ENCODE results near the gene CTNNAL1. TPM values are rescaled to one million over a fixed set of nuclear protein-coding genes. Genes with fewer than 3 reads are reported as not detected.
A peak's percentile ranks its signal among the peaks of the same experiment; 100 is the strongest.

CTNNAL1 gene
- total and polyA plus RNA-seq, 4 donors = 25.3 to 84.8 (median 53.8) TPM

- no peaks in the 10 kb centered on the region for H3K4me1 ChIP-seq (ENCODE audit: control insufficient read depth, insufficient read depth, low read length)
- H3K27ac ChIP-seq (ENCODE audit: low read depth, low read length) = no peak overlapping the region
Observed at GRCh38 chr9:109001275-109001676, 12.0 kb downstream of the CTNNAL1 start.

DNA sequence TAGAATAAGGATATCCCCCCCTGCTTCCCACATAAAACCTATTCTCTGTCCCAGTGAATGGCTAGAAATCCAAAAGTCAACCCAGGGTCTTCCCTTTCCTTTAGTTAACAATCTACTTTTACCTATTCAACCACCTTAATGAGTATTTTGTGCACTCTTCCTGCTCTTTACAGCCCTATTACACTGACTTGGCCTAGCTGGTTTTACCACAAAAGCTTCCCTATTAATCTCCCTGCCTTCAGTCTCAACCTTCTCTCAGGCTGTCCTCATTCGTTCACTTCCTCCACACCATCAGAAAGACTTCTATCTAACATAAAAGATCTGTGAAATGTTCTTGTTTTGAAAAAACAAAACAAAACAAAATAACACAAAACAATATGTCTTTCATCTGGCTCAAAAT lies 16.2 kb downstream of the CTNNAL1 start:
- no peaks in the 10 kb centered on the region for H3K36me3 ChIP-seq (ENCODE audit: control insufficient read depth, insufficient read depth, low read length)
- no peak overlapping the region for H3K4me3 ChIP-seq (ENCODE audit: low read depth, low read length)
- no peaks in the 10 kb centered on the region for H3K4me1 ChIP-seq (ENCODE audit: control insufficient read depth, insufficient read depth, low read length)
- H3K9me3 ChIP-seq (ENCODE audit: control insufficient read depth, insufficient read depth, low read length) = no peaks in the 10 kb centered on the region
- WGBS (ENCODE audit: insufficient coverage) = no CpG with 5 or more reads among the region's 1 CpG
- no peak overlapping the region for H3K27ac ChIP-seq (ENCODE audit: low read depth, low read length)
- no peak for DNase-seq (ENCODE audit: low read depth in 4 of 6, low spot score in 6 of 6)
- no peaks in the 10 kb centered on the region for H3K27me3 ChIP-seq (ENCODE audit: control insufficient read depth, insufficient read depth, low read length)

More at GRCh38 chr9:109001275-109001676, 12.0 kb downstream of the CTNNAL1 start:
- Histone ChIP-seq H3K9me3 (ENCODE audit: control insufficient read depth, insufficient read depth, low read length) (no peaks in the 10 kb centered on the region), H3K4me3 (ENCODE audit: low read depth, low read length) (no peak overlapping the region), H3K27me3 (ENCODE audit: control insufficient read depth, insufficient read depth, low read length) (no peaks in the 10 kb centered on the region), H3K36me3 (ENCODE audit: control insufficient read depth, insufficient read depth, low read length) (no peaks in the 10 kb centered on the region)
- no peak for DNase-seq (ENCODE audit: low read depth in 4 of 6, low spot score in 6 of 6)
- WGBS (ENCODE audit: insufficient coverage) = no CpG with 5 or more reads among the region's 1 CpG

- Histone ChIP-seq H3K4me3 (ENCODE audit: low read depth, low read length) (no peak overlapping the region), H3K9me3 (ENCODE audit: control insufficient read depth, insufficient read depth, low read length) (no peaks in the 10 kb centered on the region), H3K27ac (ENCODE audit: low read depth, low read length) (no peak overlapping the region), H3K36me3 (ENCODE audit: control insufficient read depth, insufficient read depth, low read length) (no peaks in the 10 kb centered on the region), H3K27me3 (ENCODE audit: control insufficient read depth, insufficient read depth, low read length) (no peaks in the 10 kb centered on the region), H3K4me1 (ENCODE audit: control insufficient read depth, insufficient read depth, low read length) (no peaks in the 10 kb centered on the region)
- DNase-seq (ENCODE audit: low read depth in 4 of 6, low spot score in 6 of 6) = no peak
- no CpG with 5 or more reads among the region's 1 CpG for WGBS (ENCODE audit: insufficient coverage)
Observed at GRCh38 chr9:108996643-108997042, 16.7 kb downstream of the CTNNAL1 start.

DNA sequence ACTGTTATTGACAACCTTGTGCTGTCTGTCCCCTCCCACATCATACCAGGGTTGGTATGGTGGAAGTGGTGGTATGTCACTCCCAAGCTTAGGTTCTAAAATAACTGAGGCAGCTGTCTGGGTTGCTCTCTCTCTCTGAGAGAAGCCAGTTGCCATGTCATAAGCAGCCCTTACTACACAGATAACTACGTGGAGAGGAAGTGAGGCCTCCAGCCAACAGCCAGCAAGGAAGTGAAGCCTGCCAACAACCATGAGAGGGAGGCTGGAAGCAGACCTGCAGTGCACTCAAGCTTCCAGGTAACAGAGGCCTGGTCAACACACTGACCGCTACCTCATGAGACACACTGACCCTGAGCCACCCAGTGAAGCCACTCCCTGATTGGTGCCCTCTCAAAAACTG lies 18.6 kb downstream of the CTNNAL1 start:
- H3K27ac ChIP-seq (ENCODE audit: low read depth, low read length) = no peak overlapping the region
- no peak overlapping the region for H3K4me3 ChIP-seq (ENCODE audit: low read depth, low read length)
- H3K4me1 ChIP-seq (ENCODE audit: control insufficient read depth, insufficient read depth, low read length) = no peaks in the 10 kb centered on the region
- DNase-seq (ENCODE audit: low read depth in 4 of 6, low spot score in 6 of 6) = no peak
- H3K36me3 ChIP-seq (ENCODE audit: control insufficient read depth, insufficient read depth, low read length) = no peaks in the 10 kb centered on the region
- H3K27me3 ChIP-seq (ENCODE audit: control insufficient read depth, insufficient read depth, low read length) = no peaks in the 10 kb centered on the region
- H3K9me3 ChIP-seq (ENCODE audit: control insufficient read depth, insufficient read depth, low read length) = no peaks in the 10 kb centered on the region
- WGBS (ENCODE audit: insufficient coverage) = 57% methylated on average over 1 of the region's 2 CpGs

DNA sequence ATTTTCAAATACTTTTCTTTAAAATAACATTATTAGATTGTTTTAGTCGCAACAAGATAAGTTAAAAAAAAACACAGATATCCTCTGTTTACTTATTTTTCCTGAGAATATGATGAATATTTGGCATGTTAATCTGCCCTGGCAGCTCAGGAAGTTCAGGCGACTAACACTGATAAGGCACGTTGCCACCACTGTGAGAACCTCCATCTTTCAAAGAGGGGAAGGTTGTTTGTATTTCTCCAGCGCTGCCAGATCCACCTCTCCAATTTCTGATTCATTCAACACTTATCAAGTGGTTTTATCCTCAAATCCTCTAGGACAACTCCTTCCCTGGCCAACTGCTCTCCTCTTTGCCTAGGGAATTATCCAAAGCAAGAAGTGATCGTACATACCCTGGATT lies 21.8 kb downstream of the CTNNAL1 start:
- Histone ChIP-seq H3K27me3 (ENCODE audit: control insufficient read depth, insufficient read depth, low read length) (no peaks in the 10 kb centered on the region), H3K4me3 (ENCODE audit: low read depth, low read length) (no peak overlapping the region), H3K4me1 (ENCODE audit: control insufficient read depth, insufficient read depth, low read length) (no peaks in the 10 kb centered on the region), H3K36me3 (ENCODE audit: control insufficient read depth, insufficient read depth, low read length) (peaks cover 4% of the 10 kb centered on the region), H3K27ac (ENCODE audit: low read depth, low read length) (no peak overlapping the region), H3K9me3 (ENCODE audit: control insufficient read depth, insufficient read depth, low read length) (no peaks in the 10 kb centered on the region)
- WGBS (ENCODE audit: insufficient coverage) = 93% methylated on average over 2 of the region's 5 CpGs
- DNase-seq (ENCODE audit: low read depth in 4 of 6, low spot score in 6 of 6) = no peak

GRCh38 chr9:108983885-108984284 lies 29.4 kb downstream of the CTNNAL1 start:
- Histone ChIP-seq H3K4me3 (ENCODE audit: low read depth, low read length) (no peak overlapping the region), H3K4me1 (ENCODE audit: control insufficient read depth, insufficient read depth, low read length) (no peaks in the 10 kb centered on the region), H3K36me3 (ENCODE audit: control insufficient read depth, insufficient read depth, low read length) (peaks cover 4% of the 10 kb centered on the region), H3K27ac (ENCODE audit: low read depth, low read length) (no peak overlapping the region), H3K9me3 (ENCODE audit: control insufficient read depth, insufficient read depth, low read length) (no peaks in the 10 kb centered on the region), H3K27me3 (ENCODE audit: control insufficient read depth, insufficient read depth, low read length) (no peaks in the 10 kb centered on the region)
- DNase-seq (ENCODE audit: low read depth in 4 of 6, low spot score in 6 of 6) = no peak

DNA sequence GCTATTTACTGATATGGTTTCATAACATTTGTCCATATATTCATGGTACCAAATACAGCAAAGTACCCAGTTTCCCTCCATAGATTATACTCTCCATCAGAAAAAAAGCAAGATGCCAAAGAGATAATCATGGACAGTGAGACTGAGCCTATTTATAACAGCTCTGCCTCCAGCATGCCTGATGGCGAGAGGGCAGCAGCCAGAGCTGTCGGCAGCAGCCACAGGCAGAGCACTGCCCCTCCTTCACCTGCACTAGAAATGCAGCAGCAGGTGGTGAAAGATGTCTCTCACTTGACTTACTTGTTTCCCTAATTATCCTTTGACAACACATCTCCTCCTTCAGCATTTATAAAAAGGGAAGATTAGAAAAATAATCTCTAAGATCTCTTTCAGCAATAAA lies 32.4 kb downstream of the CTNNAL1 start:
- no peaks in the 10 kb centered on the region for H3K9me3 ChIP-seq (ENCODE audit: control insufficient read depth, insufficient read depth, low read length)
- no peaks in the 10 kb centered on the region for H3K36me3 ChIP-seq (ENCODE audit: control insufficient read depth, insufficient read depth, low read length)
- H3K27me3 ChIP-seq (ENCODE audit: control insufficient read depth, insufficient read depth, low read length) = no peaks in the 10 kb centered on the region
- DNase-seq (ENCODE audit: low read depth in 4 of 6, low spot score in 6 of 6) = no peak
- H3K4me1 ChIP-seq (ENCODE audit: control insufficient read depth, insufficient read depth, low read length) = no peaks in the 10 kb centered on the region
- 100% methylated on average over 1 of the region's 2 CpGs for WGBS (ENCODE audit: insufficient coverage)
- no peak overlapping the region for H3K4me3 ChIP-seq (ENCODE audit: low read depth, low read length)
- H3K27ac ChIP-seq (ENCODE audit: low read depth, low read length) = no peak overlapping the region

GRCh38 chr9:108978205-108978604 lies 35.1 kb downstream of the CTNNAL1 start:
- Histone ChIP-seq H3K27me3 (ENCODE audit: control insufficient read depth, insufficient read depth, low read length) (no peaks in the 10 kb centered on the region), H3K36me3 (ENCODE audit: control insufficient read depth, insufficient read depth, low read length) (no peaks in the 10 kb centered on the region), H3K4me3 (ENCODE audit: low read depth, low read length) (no peak overlapping the region), H3K9me3 (ENCODE audit: control insufficient read depth, insufficient read depth, low read length) (no peaks in the 10 kb centered on the region), H3K27ac (ENCODE audit: low read depth, low read length) (no peak overlapping the region), H3K4me1 (ENCODE audit: control insufficient read depth, insufficient read depth, low read length) (no peaks in the 10 kb centered on the region)
- DNase-seq (ENCODE audit: low read depth in 4 of 6, low spot score in 6 of 6) = peak in 1 of 6 donors; percentile 29
- 80% methylated on average over 1 of the region's 1 CpG for WGBS (ENCODE audit: insufficient coverage)

GRCh38 chr9:108973895-108974294 lies 39.4 kb downstream of the CTNNAL1 start:
- peak in 2 of 6 donors; percentile 25 to 39 for DNase-seq (ENCODE audit: low read depth in 4 of 6, low spot score in 6 of 6)
- no peaks in the 10 kb centered on the region for H3K4me1 ChIP-seq (ENCODE audit: control insufficient read depth, insufficient read depth, low read length)
- WGBS (ENCODE audit: insufficient coverage) = no CpG with 5 or more reads among the region's 5 CpGs
- no peak overlapping the region for H3K27ac ChIP-seq (ENCODE audit: low read depth, low read length)
- H3K27me3 ChIP-seq (ENCODE audit: control insufficient read depth, insufficient read depth, low read length) = no peaks in the 10 kb centered on the region
- H3K9me3 ChIP-seq (ENCODE audit: control insufficient read depth, insufficient read depth, low read length) = no peaks in the 10 kb centered on the region
- H3K4me3 ChIP-seq (ENCODE audit: low read depth, low read length) = no peak overlapping the region
- no peaks in the 10 kb centered on the region for H3K36me3 ChIP-seq (ENCODE audit: control insufficient read depth, insufficient read depth, low read length)

GRCh38 chr9:108972626-108973209 lies 40.6 kb downstream of the CTNNAL1 start:
- Histone ChIP-seq H3K4me3 (ENCODE audit: low read depth, low read length) (no peak overlapping the region), H3K4me1 (ENCODE audit: control insufficient read depth, insufficient read depth, low read length) (no peaks in the 10 kb centered on the region), H3K27ac (ENCODE audit: low read depth, low read length) (no peak overlapping the region), H3K36me3 (ENCODE audit: control insufficient read depth, insufficient read depth, low read length) (no peaks in the 10 kb centered on the region), H3K9me3 (ENCODE audit: control insufficient read depth, insufficient read depth, low read length) (no peaks in the 10 kb centered on the region), H3K27me3 (ENCODE audit: control insufficient read depth, insufficient read depth, low read length) (no peaks in the 10 kb centered on the region)
- no CpG with 5 or more reads among the region's 2 CpGs for WGBS (ENCODE audit: insufficient coverage)
- DNase-seq (ENCODE audit: low read depth in 4 of 6, low spot score in 6 of 6) = peak in 2 of 6 donors; percentile 47 to 53
